ENCODE data around the gene CACNA1D. TPM values are rescaled to one million over a fixed set of nuclear protein-coding genes. Genes with fewer than 3 reads are reported as not detected.

The CACNA1D gene
- total RNA-seq, 3 donors from 2014 or later: 0.96 to 50.3 (median 32.1) TPM

DNA sequence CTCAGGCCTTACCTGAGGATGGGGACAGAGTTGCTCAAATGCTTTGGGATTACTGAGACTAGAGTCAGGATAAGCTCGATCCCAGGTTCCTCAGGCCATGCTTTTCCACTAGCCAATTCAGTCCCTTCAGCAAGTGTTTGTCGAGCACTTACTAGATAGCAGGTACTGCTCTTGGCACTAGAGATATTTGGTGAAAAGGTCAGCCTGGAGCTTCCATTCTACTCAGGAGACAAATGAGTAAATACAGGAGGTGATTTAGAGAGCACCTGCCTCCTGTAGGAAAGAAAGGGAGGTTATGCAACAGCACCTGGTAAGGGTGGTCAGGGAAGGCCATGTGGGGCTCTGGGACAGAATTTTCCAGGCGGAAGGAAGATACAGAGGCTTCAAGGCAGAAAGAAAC lies 99.9 kb downstream of the CACNA1D start:
- no peaks in the 10 kb centered on the region for H3K9me3 ChIP-seq
- no peak for DNase-seq (ENCODE audit: low spot score in 2 of 2)
- TF ChIP-seq POLR2A (IDR thresholded peaks at IDR 0.05): no peak
- TF ChIP-seq, protein P1, sequence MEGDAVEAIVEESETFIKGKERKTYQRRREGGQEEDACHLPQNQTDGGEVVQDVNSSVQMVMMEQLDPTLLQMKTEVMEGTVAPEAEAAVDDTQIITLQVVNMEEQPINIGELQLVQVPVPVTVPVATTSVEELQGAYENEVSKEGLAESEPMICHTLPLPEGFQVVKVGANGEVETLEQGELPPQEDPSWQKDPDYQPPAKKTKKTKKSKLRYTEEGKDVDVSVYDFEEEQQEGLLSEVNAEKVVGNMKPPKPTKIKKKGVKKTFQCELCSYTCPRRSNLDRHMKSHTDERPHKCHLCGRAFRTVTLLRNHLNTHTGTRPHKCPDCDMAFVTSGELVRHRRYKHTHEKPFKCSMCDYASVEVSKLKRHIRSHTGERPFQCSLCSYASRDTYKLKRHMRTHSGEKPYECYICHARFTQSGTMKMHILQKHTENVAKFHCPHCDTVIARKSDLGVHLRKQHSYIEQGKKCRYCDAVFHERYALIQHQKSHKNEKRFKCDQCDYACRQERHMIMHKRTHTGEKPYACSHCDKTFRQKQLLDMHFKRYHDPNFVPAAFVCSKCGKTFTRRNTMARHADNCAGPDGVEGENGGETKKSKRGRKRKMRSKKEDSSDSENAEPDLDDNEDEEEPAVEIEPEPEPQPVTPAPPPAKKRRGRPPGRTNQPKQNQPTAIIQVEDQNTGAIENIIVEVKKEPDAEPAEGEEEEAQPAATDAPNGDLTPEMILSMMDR (IDR thresholded peaks at IDR 0.05): no peak
- TF ChIP-seq POLR2AphosphoS5 (IDR thresholded peaks at IDR 0.05): no peak
- intact Hi-C loops (cut with DNase I; ENCODE audit: low total_unique reads): no loop called here
- H3K4me1 ChIP-seq: no peaks in the 10 kb centered on the region
- no peak overlapping the region for H3K27ac ChIP-seq
- no peak overlapping the region for H3K4me3 ChIP-seq
- H3K27me3 ChIP-seq: no peaks in the 10 kb centered on the region
- no peaks in the 10 kb centered on the region for H3K36me3 ChIP-seq

DNA sequence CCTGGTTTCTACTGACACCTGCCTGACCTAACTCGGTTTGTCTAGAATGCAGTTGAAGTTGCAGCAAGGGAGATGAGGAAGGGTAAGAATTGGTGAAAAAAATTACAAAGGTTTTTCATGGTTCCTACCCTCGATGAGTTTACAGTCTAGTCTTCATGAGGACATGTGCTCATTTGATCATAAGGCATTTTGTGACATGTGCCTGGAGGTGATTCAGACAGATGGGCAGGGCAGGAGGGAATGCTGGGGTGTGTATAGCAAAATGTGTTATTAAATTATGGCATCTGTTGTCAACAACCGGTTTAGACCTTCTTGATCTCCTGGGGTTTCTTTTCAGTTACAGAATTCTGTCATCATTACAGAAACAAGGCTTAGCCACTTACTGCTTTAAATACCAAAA lies 101.2 kb downstream of the CACNA1D start:
- Histone ChIP-seq H3K4me1 (no peaks in the 10 kb centered on the region), H3K27me3 (no peaks in the 10 kb centered on the region), H3K27ac (no peak overlapping the region), H3K4me3 (no peak overlapping the region), H3K9me3 (no peaks in the 10 kb centered on the region), H3K36me3 (no peaks in the 10 kb centered on the region)
- intact Hi-C loops (cut with DNase I; ENCODE audit: low total_unique reads): no loop called here
- TF ChIP-seq, protein P1 (IDR thresholded peaks at IDR 0.05): no peak
- TF ChIP-seq POLR2AphosphoS5 (IDR thresholded peaks at IDR 0.05) (no peak), POLR2A (IDR thresholded peaks at IDR 0.05) (no peak)
- no peak for DNase-seq (ENCODE audit: low spot score in 2 of 2)

DNA sequence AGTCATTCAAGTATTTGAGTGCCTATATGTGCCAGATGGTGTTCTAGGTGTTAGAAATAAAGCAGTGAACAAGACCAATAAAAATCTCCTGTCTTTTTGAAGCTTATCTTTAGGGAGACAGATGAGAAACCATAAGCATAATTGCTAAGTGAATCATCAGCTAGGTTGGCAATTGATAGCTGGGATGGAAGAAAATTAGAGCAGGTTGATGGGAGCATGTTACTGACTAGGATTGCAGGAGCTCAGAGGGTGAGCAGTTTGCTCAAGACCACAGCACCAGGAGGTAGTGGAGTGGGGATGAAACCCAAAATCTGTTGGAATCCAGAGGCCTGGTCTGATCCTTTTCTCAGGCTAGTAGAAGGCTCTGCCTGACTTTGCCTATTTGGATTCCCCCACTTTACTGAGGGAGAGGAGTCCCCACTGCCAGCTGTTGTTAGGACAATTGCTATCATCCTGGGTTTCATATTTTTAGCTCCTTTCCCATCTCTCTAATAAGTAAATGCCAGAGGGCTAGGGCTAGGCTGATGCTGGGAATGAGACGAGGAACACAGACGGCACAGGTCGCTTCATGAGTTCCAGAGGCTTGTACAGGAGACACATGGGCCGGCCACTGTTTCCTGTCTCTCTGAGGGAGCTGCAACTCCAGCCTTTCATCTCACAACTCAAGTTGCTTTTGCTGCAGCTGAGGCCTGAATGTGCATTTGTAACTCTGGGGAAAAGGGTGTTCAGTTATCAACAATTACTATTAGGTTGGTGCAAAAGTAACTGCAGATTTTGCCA lies 102.9 kb downstream of the CACNA1D start:
- H3K27me3 ChIP-seq: no peaks in the 10 kb centered on the region
- no peaks in the 10 kb centered on the region for H3K4me1 ChIP-seq
- intact Hi-C loops (cut with DNase I; ENCODE audit: low total_unique reads): no loop called here
- no peak overlapping the region for H3K27ac ChIP-seq
- DNase-seq (ENCODE audit: low spot score in 2 of 2): no peak
- no peaks in the 10 kb centered on the region for H3K36me3 ChIP-seq
- H3K4me3 ChIP-seq: no peak overlapping the region
- no peaks in the 10 kb centered on the region for H3K9me3 ChIP-seq
- no peak for TF ChIP-seq POLR2AphosphoS5 (IDR thresholded peaks at IDR 0.05)
- TF ChIP-seq, protein P1 (IDR thresholded peaks at IDR 0.05): no peak
- TF ChIP-seq POLR2A (IDR thresholded peaks at IDR 0.05): no peak

DNA sequence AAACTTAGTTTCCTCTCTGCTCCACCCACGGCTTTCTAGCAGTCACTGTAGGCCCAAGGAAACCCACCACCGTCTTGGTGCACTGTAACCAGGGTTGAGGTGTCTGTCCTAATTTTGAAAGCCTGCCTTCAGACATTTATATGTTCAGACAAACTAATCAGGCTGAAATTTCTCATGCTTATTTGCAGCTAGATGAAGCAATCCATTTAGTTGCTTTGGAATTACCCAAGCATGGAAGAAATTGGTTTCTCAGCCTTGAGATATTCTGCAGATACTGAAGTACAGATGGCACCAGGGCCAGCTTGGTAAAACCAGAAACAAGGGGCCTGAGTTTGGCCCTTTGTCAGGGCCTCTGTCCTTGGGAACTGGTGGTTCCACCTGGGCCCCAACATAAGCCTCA lies 105.4 kb downstream of the CACNA1D start:
- Histone ChIP-seq H3K4me3 (no peak overlapping the region), H3K4me1 (no peaks in the 10 kb centered on the region), H3K27me3 (no peaks in the 10 kb centered on the region), H3K9me3 (no peaks in the 10 kb centered on the region), H3K36me3 (no peaks in the 10 kb centered on the region), H3K27ac (no peak overlapping the region)
- TF ChIP-seq, protein P1 (IDR thresholded peaks at IDR 0.05): no peak
- TF ChIP-seq POLR2AphosphoS5 (IDR thresholded peaks at IDR 0.05): no peak
- TF ChIP-seq POLR2A (IDR thresholded peaks at IDR 0.05): no peak
- intact Hi-C loops (cut with DNase I; ENCODE audit: low total_unique reads): no loop called here
- DNase-seq (ENCODE audit: low spot score in 2 of 2): no peak

DNA sequence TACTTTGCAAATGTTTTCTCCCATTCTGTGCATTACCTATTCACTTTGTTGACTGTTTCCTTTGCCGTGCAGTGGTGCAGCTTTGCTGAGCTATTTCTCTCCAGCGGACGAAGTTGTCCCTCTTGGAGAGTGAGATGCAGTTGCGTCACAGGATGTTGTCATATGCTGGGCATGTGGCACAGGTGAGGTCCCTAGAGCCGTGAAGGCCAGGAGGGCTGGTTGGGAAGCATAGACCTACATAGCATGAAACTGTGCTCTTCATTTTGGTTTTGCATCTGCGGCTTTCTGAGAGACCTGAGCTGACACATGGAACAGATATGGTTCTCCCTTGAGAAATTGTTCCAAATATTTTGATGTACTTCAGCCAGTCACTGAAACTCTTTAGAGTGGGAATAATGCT lies 108.5 kb downstream of the CACNA1D start:
- Histone ChIP-seq H3K9me3 (peaks cover 0 to 12% of the 10 kb centered on the region in 2 donors), H3K27me3 (no peaks in the 10 kb centered on the region), H3K36me3 (no peaks in the 10 kb centered on the region), H3K4me1 (no peaks in the 10 kb centered on the region), H3K4me3 (no peak overlapping the region), H3K27ac (no peak overlapping the region)
- intact Hi-C loops (cut with DNase I; ENCODE audit: low total_unique reads): no loop called here
- no peak for DNase-seq (ENCODE audit: low spot score in 2 of 2)
- no peak for TF ChIP-seq POLR2AphosphoS5 (IDR thresholded peaks at IDR 0.05)
- TF ChIP-seq, protein P1 (IDR thresholded peaks at IDR 0.05): no peak
- no peak for TF ChIP-seq POLR2A (IDR thresholded peaks at IDR 0.05)
